ENCODE results near the gene RASA1. TPM values are rescaled to one million over a fixed set of nuclear protein-coding genes. Genes with fewer than 3 reads are reported as not detected.

Gene RASA1
- total RNA-seq, 1 donor from 2014 or later, result 18.0 TPM

DNA sequence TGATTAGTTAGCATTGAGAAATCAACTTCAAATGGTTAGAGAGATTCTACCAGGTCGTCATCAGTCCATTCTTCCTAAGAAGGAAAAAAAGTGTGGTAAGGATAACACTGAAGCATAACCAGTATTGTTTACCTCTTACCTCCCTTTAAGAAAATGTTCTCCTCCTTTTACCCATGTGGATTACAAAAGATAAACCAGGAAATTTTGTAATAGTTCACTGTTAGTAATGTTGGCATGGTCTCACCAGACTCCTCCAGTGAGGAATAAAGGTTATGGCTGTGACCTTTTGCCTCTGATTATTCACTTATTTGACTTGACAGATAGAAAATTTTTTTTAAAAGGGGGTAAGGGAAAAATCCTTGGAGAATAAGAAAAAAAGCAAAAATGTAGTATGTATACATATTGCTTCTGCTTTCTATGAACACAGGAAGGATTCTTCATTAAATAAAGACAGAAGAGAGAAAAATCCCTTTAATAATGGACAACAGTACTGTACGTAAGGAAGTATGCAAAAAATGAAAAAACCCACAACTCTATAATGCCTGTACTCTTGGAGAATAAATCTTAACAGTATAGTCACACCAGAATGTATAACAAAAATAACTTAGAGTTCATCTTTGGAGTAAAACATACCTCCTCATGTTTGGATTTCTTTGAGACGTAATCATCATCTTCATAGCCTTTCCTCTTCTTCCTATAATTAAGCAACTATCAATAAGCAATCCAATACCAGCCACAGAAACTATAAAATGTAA is 126.9 kb downstream of the RASA1 start:
- TF ChIP-seq, protein P1, sequence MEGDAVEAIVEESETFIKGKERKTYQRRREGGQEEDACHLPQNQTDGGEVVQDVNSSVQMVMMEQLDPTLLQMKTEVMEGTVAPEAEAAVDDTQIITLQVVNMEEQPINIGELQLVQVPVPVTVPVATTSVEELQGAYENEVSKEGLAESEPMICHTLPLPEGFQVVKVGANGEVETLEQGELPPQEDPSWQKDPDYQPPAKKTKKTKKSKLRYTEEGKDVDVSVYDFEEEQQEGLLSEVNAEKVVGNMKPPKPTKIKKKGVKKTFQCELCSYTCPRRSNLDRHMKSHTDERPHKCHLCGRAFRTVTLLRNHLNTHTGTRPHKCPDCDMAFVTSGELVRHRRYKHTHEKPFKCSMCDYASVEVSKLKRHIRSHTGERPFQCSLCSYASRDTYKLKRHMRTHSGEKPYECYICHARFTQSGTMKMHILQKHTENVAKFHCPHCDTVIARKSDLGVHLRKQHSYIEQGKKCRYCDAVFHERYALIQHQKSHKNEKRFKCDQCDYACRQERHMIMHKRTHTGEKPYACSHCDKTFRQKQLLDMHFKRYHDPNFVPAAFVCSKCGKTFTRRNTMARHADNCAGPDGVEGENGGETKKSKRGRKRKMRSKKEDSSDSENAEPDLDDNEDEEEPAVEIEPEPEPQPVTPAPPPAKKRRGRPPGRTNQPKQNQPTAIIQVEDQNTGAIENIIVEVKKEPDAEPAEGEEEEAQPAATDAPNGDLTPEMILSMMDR (IDR thresholded peaks at IDR 0.05; ENCODE audit: borderline replicate concordance), result no peak
- Histone ChIP-seq H3K4me1 (peaks cover 4% of the 10 kb centered on the region), H3K9me3 (replicated peaks) (no peaks in the 10 kb centered on the region), H3K27me3 (ENCODE audit: low read depth) (no peaks in the 10 kb centered on the region), H3K27ac (replicated peaks) (no peak overlapping the region), H3K36me3 (peaks cover 91% of the 10 kb centered on the region), H3K4me3 (no peak overlapping the region)
- intact Hi-C loops (cut with micrococcal nuclease), result no loop called here
- no peak for DNase-seq

- intact Hi-C loops (cut with micrococcal nuclease), result no loop called here
- no peak for DNase-seq
- Histone ChIP-seq H3K4me1 (peaks cover 8% of the 10 kb centered on the region), H3K9me3 (replicated peaks) (peaks cover 6% of the 10 kb centered on the region), H3K4me3 (no peak overlapping the region), H3K36me3 (peaks cover 85% of the 10 kb centered on the region), H3K27me3 (ENCODE audit: low read depth) (no peaks in the 10 kb centered on the region), H3K27ac (replicated peaks) (no peak overlapping the region)
- TF ChIP-seq, protein P1 (IDR thresholded peaks at IDR 0.05; ENCODE audit: borderline replicate concordance), result no peak
These were observed 131.4 kb downstream of the RASA1 start for GRCh38 chr5:87398981-87399614.

- Histone ChIP-seq H3K36me3 (peaks cover 85% of the 10 kb centered on the region), H3K27me3 (ENCODE audit: low read depth) (no peaks in the 10 kb centered on the region), H3K4me3 (no peak overlapping the region), H3K27ac (replicated peaks) (no peak overlapping the region), H3K4me1 (peaks cover 12% of the 10 kb centered on the region), H3K9me3 (replicated peaks) (peaks cover 6% of the 10 kb centered on the region)
- TF ChIP-seq, protein P1 (IDR thresholded peaks at IDR 0.05; ENCODE audit: borderline replicate concordance), result no peak
- intact Hi-C loops (cut with micrococcal nuclease), result loop anchor here (5.0 kb wide), 1 partner anchor 332 kb away; no protein-coding TSS in a partner anchor
- no peak for DNase-seq
These were observed 132.0 kb downstream of the RASA1 start for GRCh38 chr5:87399720-87400119.

GRCh38 chr5:87400305-87400899 is 132.7 kb downstream of the RASA1 start:
- Histone ChIP-seq H3K4me3 (no peak overlapping the region), H3K36me3 (peaks cover 85% of the 10 kb centered on the region), H3K9me3 (replicated peaks) (peaks cover 6% of the 10 kb centered on the region), H3K4me1 (peaks cover 14% of the 10 kb centered on the region), H3K27me3 (ENCODE audit: low read depth) (no peaks in the 10 kb centered on the region), H3K27ac (replicated peaks) (no peak overlapping the region)
- intact Hi-C loops (cut with micrococcal nuclease), result loop anchor here (5.0 kb wide), 1 partner anchor 333 kb away; no protein-coding TSS in a partner anchor
- TF ChIP-seq, protein P1 (IDR thresholded peaks at IDR 0.05; ENCODE audit: borderline replicate concordance), result peak; percentile 79
- DNase-seq, result no peak

DNA sequence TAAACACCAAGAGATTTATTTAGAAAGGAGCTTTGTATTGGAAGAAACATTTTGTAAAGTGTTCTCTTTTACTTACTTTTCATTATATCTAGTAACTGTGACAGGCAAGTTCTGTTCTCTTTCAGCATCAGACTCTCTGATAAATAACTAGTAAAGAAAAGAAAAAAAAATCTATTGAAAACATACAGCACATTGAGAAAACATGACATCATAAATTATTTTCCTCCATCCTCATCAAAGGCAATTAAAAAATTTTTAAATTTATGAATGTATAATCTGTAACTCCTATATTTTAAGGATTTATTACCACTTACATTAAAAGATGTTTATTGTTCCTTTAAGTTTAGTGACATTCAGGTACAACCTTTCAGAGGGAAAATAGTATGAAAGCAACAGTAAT is 133.9 kb downstream of the RASA1 start:
- peaks cover 6% of the 10 kb centered on the region for H3K9me3 ChIP-seq (replicated peaks)
- H3K36me3 ChIP-seq, result peaks cover 85% of the 10 kb centered on the region
- TF ChIP-seq, protein P1 (IDR thresholded peaks at IDR 0.05; ENCODE audit: borderline replicate concordance), result no peak
- H3K27me3 ChIP-seq (ENCODE audit: low read depth), result no peaks in the 10 kb centered on the region
- H3K4me3 ChIP-seq, result no peak overlapping the region
- no peak for DNase-seq
- intact Hi-C loops (cut with micrococcal nuclease), result loop anchor here (5.0 kb wide), 1 partner anchor 334 kb away; no protein-coding TSS in a partner anchor
- no peak overlapping the region for H3K27ac ChIP-seq (replicated peaks)
- peaks cover 26% of the 10 kb centered on the region for H3K4me1 ChIP-seq

Measured in left ventricle myocardium inferior (tissue), 1 donor.